Colon (tissue), 2 donors: ENCODE results near the gene GPSM3.
"Not testable (repeated sequence)": the region's sequence is repeated elsewhere in the genome, so short reads cannot be mapped to it uniquely, and the experiment has no call there.

Experiments used
- FAIRE-seq: peaks from 2 replicates; lab custom pipeline; 2012; peaks lifted over from hg19 to GRCh38; lab: Jason Lieb, UNC
- donor health status: control.
- donor health status: control.

Gene GPSM3

DNA sequence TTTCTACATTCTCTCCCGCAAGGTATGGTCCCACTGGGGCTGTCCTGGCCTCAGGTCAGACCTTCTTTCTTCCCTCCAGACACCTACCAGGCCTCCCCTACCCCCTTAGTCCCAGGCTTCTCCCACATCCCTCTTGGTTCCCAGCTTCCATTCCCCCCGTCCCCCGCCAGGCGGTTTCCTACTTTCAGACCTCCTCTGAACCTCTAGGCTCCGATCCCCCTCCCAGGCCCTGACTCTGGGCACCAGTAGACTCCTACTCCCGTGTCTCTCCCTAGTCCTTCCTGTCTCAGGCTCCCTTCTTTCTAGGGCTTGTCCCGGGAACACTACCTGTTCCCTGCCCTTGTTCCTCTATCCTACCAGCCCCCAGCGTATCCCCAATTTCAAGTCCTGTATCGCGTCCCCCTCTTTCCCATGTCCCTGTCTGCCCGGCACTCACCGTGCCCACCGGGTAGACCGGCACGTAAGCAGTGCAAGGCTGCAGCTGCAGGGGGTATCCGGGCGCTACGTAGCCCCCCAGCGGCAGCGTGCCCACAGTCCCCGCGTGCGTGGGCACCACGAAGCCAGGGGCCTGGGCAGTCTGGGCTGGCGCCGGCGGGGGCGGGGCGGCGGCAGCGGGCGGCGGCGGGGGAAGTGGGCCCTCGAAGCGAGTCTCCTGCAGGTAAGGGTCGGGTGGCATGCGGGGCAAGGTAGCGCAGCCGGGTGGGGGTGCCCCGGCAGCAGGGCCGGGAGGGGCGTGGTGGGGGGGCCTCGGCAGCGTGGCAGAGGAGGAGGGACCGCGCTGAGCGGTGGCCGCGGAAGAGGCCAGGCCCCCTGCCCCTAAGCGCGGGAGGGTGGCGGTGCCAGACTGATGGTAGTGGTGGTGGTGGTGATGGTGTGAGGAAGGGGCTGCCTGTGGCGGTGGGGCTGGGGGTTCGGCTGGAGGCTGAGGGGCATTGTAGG, 42.2 kb downstream of the GPSM3 start:
- no peak for FAIRE-seq

DNA sequence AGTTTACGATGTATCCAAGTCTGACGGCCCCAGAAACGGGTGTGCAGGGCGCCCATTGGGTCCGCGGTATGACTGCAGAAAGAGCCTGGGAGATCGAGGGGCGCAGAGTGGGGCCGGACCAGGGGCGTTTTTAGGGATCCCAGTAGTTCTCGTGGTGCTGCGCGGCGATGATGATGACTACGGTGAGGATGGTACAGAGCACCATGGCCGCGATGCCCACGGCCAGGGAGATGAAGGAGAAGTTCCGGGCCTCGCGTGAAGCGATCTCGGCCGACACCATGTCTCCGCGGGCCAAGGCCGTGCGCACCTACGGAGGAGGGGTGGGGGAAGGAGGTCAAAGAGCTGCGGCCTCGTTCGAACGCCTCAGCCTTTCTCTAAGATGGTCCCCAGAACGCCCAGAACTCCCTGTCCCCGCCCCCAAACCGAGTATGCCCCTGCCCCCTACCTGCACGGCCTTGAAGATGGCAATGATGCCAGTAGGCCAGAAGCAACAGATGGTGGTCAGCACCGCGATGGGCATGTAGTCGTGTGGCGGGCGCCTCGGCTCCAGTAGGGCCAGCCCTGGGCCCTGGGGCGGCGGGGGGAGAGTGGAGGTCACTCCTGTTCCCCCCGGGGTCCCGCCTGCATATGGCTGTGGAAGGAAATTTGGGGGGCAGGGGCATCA, 43.2 kb downstream of the GPSM3 start:
- FAIRE-seq, result no peak

GRCh38 chr6:32148289-32149091, 44.0 kb downstream of the GPSM3 start:
- FAIRE-seq, result no peak

DNA sequence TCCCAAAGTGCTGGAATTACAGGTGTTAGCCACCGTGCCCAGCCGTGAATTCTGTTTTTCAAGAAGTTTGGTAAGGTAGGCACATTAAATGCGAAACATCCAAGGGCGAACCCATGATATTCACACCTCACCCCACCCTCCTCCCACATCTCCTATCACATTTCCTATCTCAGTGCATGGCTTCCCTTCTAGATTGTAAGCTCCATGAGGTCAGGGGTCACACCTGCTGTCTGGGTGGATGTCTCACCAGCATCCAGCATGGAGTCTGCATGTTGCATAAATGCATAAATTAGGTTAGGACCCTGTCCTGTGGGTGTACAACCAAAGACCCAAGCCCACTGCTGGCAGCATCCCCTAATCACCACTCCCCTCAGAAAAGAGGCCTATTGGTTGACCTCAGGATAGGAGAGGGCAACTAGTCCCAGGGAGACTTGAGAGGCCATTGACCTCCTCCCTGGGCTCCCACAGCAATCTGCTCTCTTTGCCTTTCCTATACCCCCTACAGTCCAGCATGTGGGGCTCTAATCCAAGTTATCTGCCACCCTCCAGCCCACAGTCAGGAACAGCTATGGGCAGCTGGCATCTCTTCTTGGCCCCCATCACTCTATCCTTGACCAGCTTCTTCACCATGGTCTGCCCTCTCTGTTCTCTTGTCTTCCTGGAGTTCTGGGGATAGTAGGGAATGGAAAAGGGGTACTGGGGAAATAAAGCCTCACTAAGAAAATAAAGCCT, 44.9 kb downstream of the GPSM3 start:
- FAIRE-seq, result no peak

DNA sequence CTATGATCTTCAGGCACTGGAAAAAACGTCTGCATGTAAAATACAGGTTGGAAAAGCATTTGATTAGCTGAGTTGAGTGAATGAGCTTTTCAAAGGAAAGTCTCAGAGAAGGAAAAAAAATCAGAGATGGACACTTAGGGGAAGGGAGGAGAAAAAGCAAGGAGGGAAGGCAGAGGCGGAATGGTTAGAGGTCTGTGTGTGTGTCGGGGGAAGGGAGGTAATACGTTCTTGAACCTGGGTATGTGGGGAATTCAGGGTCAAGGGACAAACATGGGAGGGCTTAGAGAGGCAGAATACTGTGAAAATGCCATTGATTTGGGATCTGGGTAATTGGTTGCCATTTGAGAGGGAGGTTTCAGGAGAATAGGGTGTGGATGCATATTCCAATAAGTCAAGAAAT, 45.8 kb downstream of the GPSM3 start:
- no peak for FAIRE-seq

- no peak for FAIRE-seq
These were observed 46.2 kb downstream of the GPSM3 start for GRCh38 chr6:32146287-32146686.

GRCh38 chr6:32144238-32144637, 48.2 kb downstream of the GPSM3 start:
- not testable (repeated sequence) for FAIRE-seq
